GM12878 (cell line): ENCODE results near the gene MISFA. TPM values are rescaled to one million over a fixed set of nuclear protein-coding genes. Genes with fewer than 3 reads are reported as not detected.
"Not testable (repeated sequence)": the region's sequence is repeated elsewhere in the genome, so short reads cannot be mapped to it uniquely, and the experiment has no call there.

ENCODE experiments used
- ATAC-seq: fragments of 200-7000 bp; cut with Tn5 transposase; 3 replicates; pipeline ENCODE4 v1.9.1; 2020; ENCODE audit warnings: mild to moderate bottlenecking, moderate library complexity
- BruUV-seq: library from RNA; stranded (reverse); fragments of 400-500 nt; replicated peaks from 2 replicates; lab custom pipeline; 2021; lab: Mats Ljungman, UMichigan
- CTCF ChIA-PET: fragments of 300-600 bp; sonication (Branson Sonifier 250); formaldehyde crosslinking; extraction: SDS; loops from one replicate; lab custom pipeline; 2021; ENCODE audit warnings: inconsistent platforms; lab: Yijun Ruan, JAX
- POLR2A ChIA-PET: fragments of 350-600 bp; formaldehyde crosslinking; extraction: SDS; loops from one replicate; lab custom pipeline; 2021; ENCODE audit warnings: inconsistent platforms; lab: Charles Lee
- RAD21 ChIA-PET: fragments of 300-600 bp; sonication (Branson Sonifier 250); formaldehyde crosslinking; loops from one replicate; lab custom pipeline; 2023; ENCODE audit warnings: antibody characterized with exemption; ENCODE audit not compliant: unreplicated experiment; lab: Charles Lee
- SMC1A ChIA-PET: fragments of 300-600 bp; sonication (Branson Sonifier 250); formaldehyde crosslinking; loops from one replicate; lab custom pipeline; 2023; ENCODE audit not compliant: unreplicated experiment, uncharacterized antibody; lab: Charles Lee
- DNase-seq: peaks from one replicate; pipeline ENCODE4 v3.0.0-alpha.2; 2011; ENCODE audit warnings: low read depth, low spot score
- FAIRE-seq: peaks from 3 replicates; lab custom pipeline; 2011; peaks lifted over from hg19 to GRCh38; lab: Jason Lieb, UNC
- H2AFZ ChIP-seq: 2 replicates; pipeline ENCODE4 v1.6.0; 2011; ENCODE audit warnings: low read depth, low read length, control low read depth; ENCODE audit not compliant: control insufficient read depth
- H3K27ac ChIP-seq: 2 replicates; pipeline ENCODE4 v1.5.1; 2011; ENCODE audit warnings: control low read depth; ENCODE audit not compliant: control insufficient read depth, insufficient read depth
- H3K27me3 ChIP-seq, 2 experiments: replicated peaks in 1 of 2; 2 replicates each; pipeline versions ENCODE4 v1.6.0 to v1.6.1; 2011; ENCODE audit warnings: low read length in 1 of 2; ENCODE audit not compliant: control insufficient read depth in 2 of 2, insufficient read depth in 2 of 2
- H3K36me3 ChIP-seq, 2 experiments: 2 replicates each; pipeline ENCODE4 v1.5.1; 2011; ENCODE audit warnings: low read length in 1 of 2; ENCODE audit not compliant: control insufficient read depth in 2 of 2, insufficient read depth in 2 of 2
- H3K4me1 ChIP-seq: 2 replicates; pipeline ENCODE4 v1.6.1; 2011; ENCODE audit warnings: mild to moderate bottlenecking, low read length, moderate library complexity, mixed read lengths; ENCODE audit not compliant: control insufficient read depth, insufficient read depth
- H3K4me2 ChIP-seq: 2 replicates; pipeline ENCODE4 v1.6.0; 2011; ENCODE audit warnings: control low read depth; ENCODE audit not compliant: control insufficient read depth, insufficient read depth
- H3K4me3 ChIP-seq: fragments of 200-600 bp; sonication (generic); 2 replicates; pipeline ENCODE4 v1.5.1; 2016
- H3K79me2 ChIP-seq: 2 replicates; pipeline ENCODE4 v1.6.0; 2011; ENCODE audit warnings: low read length; ENCODE audit not compliant: control insufficient read depth, insufficient read depth
- H3K9ac ChIP-seq: 2 replicates; pipeline ENCODE4 v1.8.0; 2011; ENCODE audit warnings: low read length, control low read depth, mixed read lengths; ENCODE audit not compliant: control insufficient read depth, insufficient read depth
- H3K9me3 ChIP-seq: replicated peaks from 3 replicates; pipeline ENCODE4 v1.5.1; 2011; ENCODE audit warnings: mild to moderate bottlenecking, low read length; ENCODE audit not compliant: control insufficient read depth, insufficient read depth
- H4K20me1 ChIP-seq: 2 replicates; pipeline ENCODE4 v1.6.0; 2011; ENCODE audit not compliant: control insufficient read depth, insufficient read depth
- BCL11A ChIP-seq: IDR thresholded peaks from 2 replicates; pipeline ENCODE4 v1.6.1; 2011; ENCODE audit warnings: low read depth, low read length
- CREB1 ChIP-seq: IDR thresholded peaks from 2 replicates; pipeline ENCODE4 v1.6.1; 2012; ENCODE audit warnings: low read depth, mild to moderate bottlenecking, inconsistent platforms
- ETV6 ChIP-seq, 2 experiments: fragments of 450-650 bp in 1 of 2; IDR thresholded peaks in 1 of 2; conservative IDR thresholded peaks in 1 of 2; 2 replicates each; pipeline ENCODE4 v1.6.1; 2014; ENCODE audit warnings: antibody characterized with exemption in 1 of 2, borderline replicate concordance in 1 of 2, low read depth in 1 of 2, mild to moderate bottlenecking in 1 of 2, moderate library complexity in 1 of 2
- FOXM1 ChIP-seq: IDR thresholded peaks from 2 replicates; pipeline ENCODE4 v1.6.1; 2012; ENCODE audit warnings: low read depth, mild to moderate bottlenecking, inconsistent platforms, low read length, moderate library complexity
- MEF2B ChIP-seq: fragments of 450-650 bp; IDR thresholded peaks from 2 replicates; pipeline ENCODE4 v1.6.1; 2018; ENCODE audit warnings: mild to moderate bottlenecking, moderate library complexity; ENCODE audit not compliant: partially characterized antibody, poor library complexity, severe bottlenecking
- MXI1 ChIP-seq: fragments of 150-350 bp; IDR thresholded peaks from 2 replicates; pipeline ENCODE4 v1.6.1; 2011; ENCODE audit warnings: low read depth, mild to moderate bottlenecking, inconsistent platforms, low read length, improper control_type of control experiment
- PAX5 ChIP-seq: IDR thresholded peaks from 2 replicates; pipeline ENCODE4 v1.6.1; 2011; ENCODE audit warnings: low read depth, low read length, borderline replicate concordance
- RAD21 ChIP-seq: IDR thresholded peaks from 2 replicates; pipeline ENCODE4 v1.6.1; 2011; ENCODE audit warnings: mild to moderate bottlenecking, low read depth, low read length, moderate library complexity; ENCODE audit not compliant: insufficient read depth
- RAD51 ChIP-seq: fragments of 450-650 bp; IDR thresholded peaks from 2 replicates; pipeline ENCODE4 v1.6.1; 2016; ENCODE audit warnings: moderate library complexity, mild to moderate bottlenecking, inconsistent platforms
- SUPT20H ChIP-seq: IDR thresholded peaks from 2 replicates; pipeline ENCODE4 v1.6.1; 2011; ENCODE audit warnings: low read depth, mild to moderate bottlenecking, low read length, moderate library complexity, borderline replicate concordance; ENCODE audit not compliant: control insufficient read depth
- ZBED1 ChIP-seq: IDR thresholded peaks from 2 replicates; pipeline ENCODE4 v1.6.1; 2016; ENCODE audit warnings: borderline replicate concordance
- ZZZ3 ChIP-seq: IDR thresholded peaks from 2 replicates; pipeline ENCODE4 v1.6.1; 2011; ENCODE audit warnings: low read depth; ENCODE audit not compliant: control insufficient read depth, insufficient read length
- WGBS: methylation state at CpG from one replicate; pipeline ENCODE4 v1.1.6; 2016; ENCODE audit warnings: low lambda C conversion rate; ENCODE audit not compliant: insufficient replicate concordance, insufficient coverage; ENCODE audit errors: missing lambda C conversion rate; 5-methylcytosine and 5-hydroxymethylcytosine counted together
- in situ Hi-C: fragments of 300-500 bp; cut with MboI; formaldehyde crosslinking; loops from 9 replicates; pipeline ENCODE4 v1.14.3; 2018; ENCODE audit warnings: mixed read lengths
- intact Hi-C: fragments of 100-400 bp; cut with micrococcal nuclease; formaldehyde crosslinking; loops from one replicate; pipeline ENCODE4 v1.14.2; 2022; ENCODE audit not compliant: unreplicated experiment
- polyA plus RNA-seq, 11 experiments: library from polyadenylated mRNA; depleted of rRNA in 4 of 11; unstranded in 6 of 11; stranded (reverse) in 5 of 11; fragments of >200 nt; fragmentation: Nextera tagmentation in 4 of 11; fragmentation: Illumina TruSeq in 1 of 11; extraction: Ambion mirVana in 4 of 11; extraction: Trizol in 1 of 11; gene quantifications; 1 replicate in 1 of 11; 2 replicates in 10 of 11; pipeline versions ENCODE4 v1.2.1 to v1.2.3, GENCODE V29; 2011 to 2016; ENCODE audit warnings: inconsistent platforms in 2 of 11, missing spikeins in 2 of 11, low read depth in 1 of 11
- total RNA-seq, 4 experiments: library from RNA; depleted of rRNA in 3 of 4; stranded (reverse); fragments of >200 nt in 3 of 4; fragmentation: Illumina TruSeq in 1 of 4; extraction: Trizol in 1 of 4; gene quantifications; 2 replicates each; pipeline versions ENCODE4 v1.2.1 to v1.2.3, GENCODE V29; 2013 to 2021
- TF ChIP-seq, protein P1 (sequence below): fragments of 450-650 bp; formaldehyde crosslinking; IDR thresholded peaks from 2 replicates; pipeline ENCODE4 v1.4.0; 2022; ENCODE audit warnings: mild to moderate bottlenecking, moderate library complexity

Gene MISFA
- total and polyA plus RNA-seq, 10 of the 15 experiments (the other 5 are each of a cell fraction or from before 2014, with no cell fraction given), result 0.88 to 4.6 (median 2.3) TPM; not detected in 1

GRCh38 chr11:18641677-18642076 lies 42.1 kb downstream of the MISFA start (continued):
- TF ChIP-seq MEF2B (no peak), MXI1 (no peak), FOXM1 (no peak), BCL11A (no peak)

- in situ Hi-C loops, H3K4me2 ChIP-seq, RAD21 ChIA-PET, FAIRE-seq, H3K4me3 ChIP-seq, H3K27ac ChIP-seq, H3K9me3 ChIP-seq, H3K79me2 ChIP-seq, H2AFZ ChIP-seq, H3K27me3 ChIP-seq, CTCF ChIA-PET, H3K9ac ChIP-seq, intact Hi-C loops, BruUV-seq, H3K4me1 ChIP-seq, POLR2A ChIA-PET, DNase-seq, H3K36me3 ChIP-seq, H4K20me1 ChIP-seq, ATAC-seq, SMC1A ChIA-PET: not testable (repeated sequence)
- 60% methylated on average over 4 of the region's 4 CpGs for WGBS
These were observed 43.4 kb downstream of the MISFA start for GRCh38 chr11:18643034-18643433.

DNA sequence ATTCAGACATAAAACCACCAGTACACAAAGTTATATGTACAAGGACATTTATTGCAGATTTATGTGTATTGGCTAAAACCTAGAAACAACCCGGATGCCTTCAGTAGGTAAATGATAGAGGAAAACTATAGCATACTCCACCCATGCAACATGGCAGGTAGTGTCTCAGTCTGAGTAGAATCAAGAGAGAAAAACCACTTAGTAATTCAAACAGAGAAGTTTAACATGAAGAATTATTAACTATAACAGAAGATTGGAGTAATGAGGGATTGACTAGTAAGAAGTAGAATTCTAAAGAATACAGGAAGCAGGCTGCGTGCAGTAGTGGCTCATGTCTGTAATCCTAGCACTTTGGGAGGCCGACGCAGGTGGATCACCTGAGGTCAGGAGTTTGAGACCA lies 50.8 kb downstream of the MISFA start:
- Histone ChIP-seq H3K4me2 (no peak overlapping the region), H3K4me1 (no peaks in the 10 kb centered on the region), H4K20me1 (no peaks in the 10 kb centered on the region), H3K27ac (no peak overlapping the region), H2AFZ (no peak overlapping the region), H3K79me2 (no peaks in the 10 kb centered on the region), H3K36me3 (no peaks in the 10 kb centered on the region), H3K4me3 (no peak overlapping the region), H3K9ac (no peak overlapping the region), H3K27me3 (no peaks in the 10 kb centered on the region), H3K9me3 (peaks cover 2% of the 10 kb centered on the region; the same call in 2 of the 3 replicates)
- ATAC-seq (no peak; the same call in 2 of the 3 replicates), DNase-seq (no peak), FAIRE-seq (no peak)
- BruUV-seq, result no TSS peak
- RAD21 ChIA-PET, result interaction anchor here (0.6 to 2.2 kb wide), 4 partner anchors 71 to 110 kb away, joined by 3 to 11 read pairs (median 3); no protein-coding TSS in a partner anchor
- in situ Hi-C loops (loop anchor here (5.0 kb wide), 1 partner anchor 113 kb away; no protein-coding TSS in a partner anchor), intact Hi-C loops (loop anchor here (10.0 kb wide), 1 partner anchor 406 kb away; the partner anchor contains the start of gene SAA2)
- 13% methylated on average over 4 of the region's 4 CpGs for WGBS
- CTCF ChIA-PET, result interaction anchor here (0.7 to 6.7 kb wide), 15 partner anchors 16 to 407 kb away, joined by 3 to 86 read pairs (median 4); partner anchors contain the start of gene SPTY2D1
- SMC1A ChIA-PET, result interaction anchor here (1.0 to 4.6 kb wide), 9 partner anchors 11 to 407 kb away, joined by 3 to 33 read pairs (median 5); no protein-coding TSS in a partner anchor
- POLR2A ChIA-PET, result no interaction called here
- TF ChIP-seq, protein P1, sequence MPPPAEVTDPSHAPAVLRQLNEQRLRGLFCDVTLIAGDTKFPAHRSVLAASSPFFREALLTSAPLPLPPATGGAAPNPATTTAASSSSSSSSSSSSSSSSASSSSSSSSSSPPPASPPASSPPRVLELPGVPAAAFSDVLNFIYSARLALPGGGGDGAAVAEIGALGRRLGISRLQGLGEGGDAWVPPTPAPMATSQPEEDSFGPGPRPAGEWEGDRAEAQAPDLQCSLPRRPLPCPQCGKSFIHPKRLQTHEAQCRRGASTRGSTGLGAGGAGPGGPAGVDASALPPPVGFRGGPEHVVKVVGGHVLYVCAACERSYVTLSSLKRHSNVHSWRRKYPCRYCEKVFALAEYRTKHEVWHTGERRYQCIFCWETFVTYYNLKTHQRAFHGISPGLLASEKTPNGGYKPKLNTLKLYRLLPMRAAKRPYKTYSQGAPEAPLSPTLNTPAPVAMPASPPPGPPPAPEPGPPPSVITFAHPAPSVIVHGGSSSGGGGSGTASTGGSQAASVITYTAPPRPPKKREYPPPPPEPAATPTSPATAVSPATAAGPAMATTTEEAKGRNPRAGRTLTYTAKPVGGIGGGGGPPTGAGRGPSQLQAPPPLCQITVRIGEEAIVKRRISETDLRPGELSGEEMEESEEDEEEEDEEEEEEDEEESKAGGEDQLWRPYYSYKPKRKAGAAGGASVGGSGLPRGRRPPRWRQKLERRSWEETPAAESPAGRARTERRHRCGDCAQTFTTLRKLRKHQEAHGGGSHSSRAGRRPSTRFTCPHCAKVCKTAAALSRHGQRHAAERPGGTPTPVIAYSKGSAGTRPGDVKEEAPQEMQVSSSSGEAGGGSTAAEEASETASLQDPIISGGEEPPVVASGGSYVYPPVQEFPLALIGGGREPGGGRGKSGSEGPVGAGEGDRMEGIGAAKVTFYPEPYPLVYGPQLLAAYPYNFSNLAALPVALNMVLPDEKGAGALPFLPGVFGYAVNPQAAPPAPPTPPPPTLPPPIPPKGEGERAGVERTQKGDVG (CRISPR knock-in tag), result no peak
- no peak for TF ChIP-seq SUPT20H
- TF ChIP-seq CREB1, result no peak
- no peak for TF ChIP-seq PAX5
- TF ChIP-seq RAD21, result no peak
- no peak for TF ChIP-seq ZBED1
- TF ChIP-seq RAD51, result no peak
- TF ChIP-seq ZZZ3, result no peak
- no peak for TF ChIP-seq ETV6 (conservative IDR thresholded peaks at IDR 0.05 in 1 of 2, IDR thresholded peaks at IDR 0.05 in 1 of 2; ENCODE audit: borderline replicate concordance in 1 of 2, low read depth in 1 of 2)
